ENCODE measurements around the gene CDK5RAP1. TPM values are rescaled to one million over a fixed set of nuclear protein-coding genes. Genes with fewer than 3 reads are reported as not detected.

Gene CDK5RAP1
- 42.0 and 46.6 TPM in 2 replicates for total RNA-seq (2021; fragmentation: NEBNext Ultra II Directional; extraction: Animal tissue kit (Norgen Biotek cat#: 25700))
- polyA plus RNA-seq (2011; rRNA removed): 37.8 and 42.4 TPM in 2 replicates
- 48.8 TPM for polyA plus RNA-seq (2011; cell fraction: cytosol; rRNA removed)
- 56.8 TPM for polyA plus RNA-seq (2011; cell fraction: nucleus; rRNA removed)
- 52.5 to 62.1 TPM (median 53.9 TPM) in 4 replicates for polyA plus RNA-seq (2012, experiment 1 of 2)
- polyA plus RNA-seq (2012, experiment 2 of 2): 41.0 TPM
- 25.8 TPM for polyA plus RNA-seq (2013, experiment 1 of 2)
- polyA plus RNA-seq (2013, experiment 2 of 2): 22.7 TPM
- 41.5 and 65.0 TPM in 2 replicates for polyA minus RNA-seq (2011; rRNA and poly(A)+ RNA removed)
- 26.4 TPM for polyA minus RNA-seq (2011; cell fraction: cytosol; rRNA and poly(A)+ RNA removed)
- polyA minus RNA-seq (2011; cell fraction: nucleus; rRNA and poly(A)+ RNA removed): 29.0 TPM
- long read RNA-seq, experiment 1, transcript CDK5RAP1-202 (14 exons, 2,122 nt): major isoform, 11 of 37 reads
- long read RNA-seq, experiment 1, partial matches to known transcripts: 12 of 37 reads
- long read RNA-seq, experiment 1, other reads (novel, unspliced or antisense): 14 of 37 reads
- long read RNA-seq, experiment 2, transcript CDK5RAP1-202 (14 exons, 2,122 nt): major isoform, 50 of 79 reads
- long read RNA-seq, experiment 2, partial matches to known transcripts: 7 of 79 reads
- long read RNA-seq, experiment 2, other reads (novel, unspliced or antisense): 19 of 79 reads

- Histone ChIP-seq H2BK5ac (ENCODE audit: low read depth, low read length) (peak within 1 kb of the TSS; percentile 66; the same call in 1 of the 2 replicates), H2BK20ac (ENCODE audit: low read length) (no peak within 1 kb of the TSS), H3K18ac (ENCODE audit: extremely low read depth, low read length) (peak within 1 kb of the TSS; percentile 48; the same call in 1 of the 2 replicates), H2BK120ac (replicated peaks; ENCODE audit: low read depth, low read length) (no peak within 1 kb of the TSS), H2BK12ac (ENCODE audit: low read depth, low read length) (peak within 1 kb of the TSS; percentile 43; the same call in 1 of the 2 replicates), H3K4ac (replicated peaks; ENCODE audit: insufficient read length, low read depth, low read length) (no peak within 1 kb of the TSS), H2AFZ (ENCODE audit: low read length) (peak within 1 kb of the TSS; percentile 94), H3K23me2 (ENCODE audit: low read depth, low read length) (peaks cover 5% of the 10 kb centered on the region; the same call in 1 of the 2 replicates), H3K14ac (ENCODE audit: insufficient read length) (no peak within 1 kb of the TSS), H3K36me3 (ENCODE audit: control insufficient read depth in 2 of 4, insufficient read depth in 4 of 4, low read length in 3 of 4) (no peaks in the 10 kb centered on the region), H2BK15ac (ENCODE audit: low read length) (no peak within 1 kb of the TSS), H3K27ac (ENCODE audit: low read depth, low read length) (no peak within 1 kb of the TSS; the same call in 1 of the 2 replicates), H3K4me2 (ENCODE audit: insufficient read depth in 1 of 2, low read depth in 2 of 2, low read length in 2 of 2) (peak within 1 kb of the TSS; percentile 63 to 83), H4K20me1 (replicated peaks in 1 of 2; ENCODE audit: control insufficient read depth in 1 of 2, insufficient read depth in 2 of 2, low read length in 2 of 2) (peaks cover 2 to 9% of the 10 kb centered on the region in 2 experiments), H4K8ac (ENCODE audit: extremely low read depth, insufficient read depth, low read length) (peak within 1 kb of the TSS; percentile 96), H3K23ac (ENCODE audit: insufficient read length) (no peak within 1 kb of the TSS), H3K27me3 (replicated peaks in 1 of 4; ENCODE audit: control insufficient read depth in 3 of 4, extremely low read depth in 1 of 4, insufficient read depth in 3 of 4, low read length in 3 of 4) (no peaks in the 10 kb centered on the region), H4K5ac (ENCODE audit: insufficient read length, low read depth, low read length) (peak within 1 kb of the TSS; percentile 16), H3K56ac (replicated peaks; ENCODE audit: insufficient read length, low read depth, low read length) (peak within 1 kb of the TSS; percentile 12), H3K9me3 (ENCODE audit: insufficient read depth in 2 of 2, low read depth in 1 of 2, low read length in 1 of 2) (no peaks in the 10 kb centered on the region), H3K79me2 (ENCODE audit: control insufficient read depth in 1 of 2, insufficient read depth in 2 of 2, low read length in 2 of 2) (peaks cover 13 to 47% of the 10 kb centered on the region in 2 experiments), H3K9ac (replicated peaks in 1 of 4; ENCODE audit: extremely low read depth in 1 of 4, low read depth in 3 of 4, low read length in 3 of 4) (peak within 1 kb of the TSS; percentile 49 to 84 (median 67)), H3K4me3 (ENCODE audit: extremely low read depth in 1 of 4, insufficient read depth in 2 of 4, low read depth in 3 of 4, low read length in 4 of 4) (peak within 1 kb of the TSS; percentile 83 to 99 (median 92)), H4K91ac (replicated peaks; ENCODE audit: insufficient read length, low read length) (no peak within 1 kb of the TSS), H3K79me1 (ENCODE audit: low read depth, low read length) (peaks cover 8% of the 10 kb centered on the region), H3K4me1 (replicated peaks in 1 of 4; ENCODE audit: control insufficient read depth in 3 of 4, insufficient read depth in 4 of 4, low read length in 3 of 4) (peaks cover 0 to 6% (median 2%) of the 10 kb centered on the region in 4 experiments; a peak in 3 of 7 replicates), H2AK5ac (ENCODE audit: low read depth, low read length) (no peak within 1 kb of the TSS; the same call in 1 of the 2 replicates)
- ChIA-PET CTCF (ENCODE audit: partially characterized antibody) (interaction anchor here (0.7 to 1.9 kb wide), 6 partner anchors 10 to 269 kb away, joined by 3 to 9 read pairs (median 3); no protein-coding TSS in a partner anchor), POLR2A (ENCODE audit: partially characterized antibody) (interaction anchor here (0.6 to 1.8 kb wide), 8 partner anchors 10 to 266 kb away, joined by 3 to 5 read pairs (median 3); no protein-coding TSS in a partner anchor)
- 2% methylated on average over 43 of the region's 43 CpGs; no CpG with 5 or more reads in 1 of the 2 experiments for WGBS, 2 experiments (ENCODE audit: extremely low coverage in 1 of 2, insufficient coverage in 1 of 2, insufficient read length in 1 of 2, insufficient replicate concordance in 2 of 2, low coverage in 1 of 2, low lambda C conversion rate in 2 of 2, missing lambda C conversion rate in 1 of 2)
- DNase-seq (ENCODE audit: low read depth in 1 of 2, low spot score in 2 of 2) (peak; percentile 59 to 86), FAIRE-seq (no peak)
- TF ChIP-seq TAF1 (IDR thresholded peaks at IDR 0.05; ENCODE audit: low read depth, low read length) (peak; percentile 89), POLR2A (IDR thresholded peaks at IDR 0.05; ENCODE audit: control extremely low read depth in 1 of 2, low read depth in 2 of 2, low read length in 2 of 2) (peak in 1 of 2 experiments; percentile 83; a peak in 2 of 3 replicates), EZH2 (IDR thresholded peaks at IDR 0.05; ENCODE audit: low read depth, low read length, severe bottlenecking) (no peak), RNF2 (IDR thresholded peaks at IDR 0.05; ENCODE audit: borderline replicate concordance, low read depth, low read length, missing control alignments, poor library complexity, severe bottlenecking) (no peak), KDM4A (IDR thresholded peaks at IDR 0.05; ENCODE audit: low read depth, low read length, severe bottlenecking) (peak; percentile 78)
Observed at GRCh38 chr20:33401184-33401920, at the start of gene CDK5RAP1. CDK5RAP1 (minus strand) TSS chr20:33401519; CDS start chr20:33397064, 4,455 bp downstream.

Measured in H1 (cell line).